Cardiac ventricle fibroblast (primary cell): ENCODE measurements around the gene PIH1D1. TPM values are rescaled to one million over a fixed set of nuclear protein-coding genes. Genes with fewer than 3 reads are reported as not detected.

Experiments
- total RNA-seq: library from RNA; depleted of rRNA; stranded (reverse); fragments of >200 nt; gene quantifications from 2 replicates; pipeline ENCODE4 v1.2.3, GENCODE V29; 2015

PIH1D1 gene
- 53.4 and 57.2 TPM in 2 replicates for total RNA-seq

GRCh38 chr19:49451430-49452181 is at the start of gene PIH1D1:
TSS of gene PIH1D1 (minus strand) at chr19:49451814. CDS start at chr19:49451574, 240 bp downstream.

GRCh38 chr19:49487277-49488045 is 35.8 kb upstream of the PIH1D1 start, which contains the start of gene RPL13A:
TSS of gene RPL13A (plus strand) at chr19:49487608. CDS start at chr19:49487630, 22 bp downstream.

GRCh38 chr19:49473868-49474541 is 22.4 kb upstream of the PIH1D1 start, which contains the start of gene FLT3LG:
TSS of gene FLT3LG (plus strand) at chr19:49474215. CDS start at chr19:49474640, 425 bp downstream.

GRCh38 chr19:49453013-49453756 is 1.6 kb upstream of the PIH1D1 start, which contains the start of gene ALDH16A1:
TSS of gene ALDH16A1 (plus strand) at chr19:49453225. CDS start at chr19:49453332, 107 bp downstream.

GRCh38 chr19:49441210-49441959 is 10.2 kb downstream of the PIH1D1 start, which contains the start of gene SLC17A7:
TSS of gene SLC17A7 (minus strand) at chr19:49441527. CDS start at chr19:49441379, 148 bp downstream.

GRCh38 chr19:49425178-49425577 is 26.4 kb downstream of the PIH1D1 start, which contains the start of gene GFY:
TSS of gene GFY (plus strand) at chr19:49425388. CDS start at chr19:49426431, 1,043 bp downstream.

GRCh38 chr19:49423071-49423984 is 28.3 kb downstream of the PIH1D1 start, which contains the start of gene PTH2:
TSS of gene PTH2 (minus strand) at chr19:49423441. CDS start at chr19:49423339, 102 bp downstream.

Other genes starting within 250 kb of the PIH1D1 start
- gene SLC6A16, start 126.6 kb downstream of the PIH1D1 start, total RNA-seq, result 0.19 TPM in 1 of 2 replicates, not detected in the other
- gene CD37, start 116.4 kb downstream of the PIH1D1 start, total RNA-seq, result not detected in 2 replicates
- 15.7 and 18.6 TPM in 2 replicates for gene TEAD2, start 89.4 kb downstream of the PIH1D1 start, total RNA-seq
- 0.50 TPM in 1 of 2 replicates, not detected in the other for gene DKKL1, start 87.9 kb downstream of the PIH1D1 start, total RNA-seq
- gene KASH5, start 63.6 kb downstream of the PIH1D1 start, total RNA-seq, result not detected in 2 replicates
- not detected in 2 replicates for gene PTH2, start 28.4 kb downstream of the PIH1D1 start, total RNA-seq
- not detected in 2 replicates for gene GFY, start 26.4 kb downstream of the PIH1D1 start, total RNA-seq
- not detected in 2 replicates for gene SLC17A7, start 10.3 kb downstream of the PIH1D1 start, total RNA-seq
- 36.9 and 95.8 TPM in 2 replicates for gene ALDH16A1, start 1.4 kb upstream of the PIH1D1 start, total RNA-seq
- gene FLT3LG, start 22.4 kb upstream of the PIH1D1 start, total RNA-seq, result 3.9 and 8.8 TPM in 2 replicates
- gene RPL13A, start 35.8 kb upstream of the PIH1D1 start, total RNA-seq, result 2,736 and 3,240 TPM in 2 replicates
- gene RPS11, start 44.6 kb upstream of the PIH1D1 start, total RNA-seq, result 5,849 and 6,378 TPM in 2 replicates
- gene FCGRT, start 60.8 kb upstream of the PIH1D1 start, total RNA-seq, result 141 and 188 TPM in 2 replicates
- 300 and 343 TPM in 2 replicates for gene RCN3, start 76.2 kb upstream of the PIH1D1 start, total RNA-seq
- 48.8 and 54.8 TPM in 2 replicates for gene NOSIP, start 128.7 kb upstream of the PIH1D1 start, total RNA-seq
- 0.29 and 3.6 TPM in 2 replicates for gene PRRG2, start 129.5 kb upstream of the PIH1D1 start, total RNA-seq
- gene PRR12, start 139.4 kb upstream of the PIH1D1 start, total RNA-seq, result 11.5 and 12.4 TPM in 2 replicates
- 68.3 and 79.6 TPM in 2 replicates for gene RRAS, start 188.3 kb upstream of the PIH1D1 start, total RNA-seq
- 34.4 and 36.1 TPM in 2 replicates for gene SCAF1, start 190.4 kb upstream of the PIH1D1 start, total RNA-seq
- 32.6 and 65.3 TPM in 2 replicates for gene IRF3, start 214.0 kb upstream of the PIH1D1 start, total RNA-seq
- gene BCL2L12, start 214.1 kb upstream of the PIH1D1 start, total RNA-seq, result 3.8 and 4.4 TPM in 2 replicates
- gene PRMT1, start 225.5 kb upstream of the PIH1D1 start, total RNA-seq, result 117 and 145 TPM in 2 replicates
- not detected in 2 replicates for gene ADM5, start 237.8 kb upstream of the PIH1D1 start, total RNA-seq
- gene CPT1C, start 239.3 kb upstream of the PIH1D1 start, total RNA-seq, result 3.7 and 11.4 TPM in 2 replicates